NCI-H2196 (cell line): ENCODE results near the gene SLC11A1.

Experiments used
- DNase-seq: peaks from one replicate; lab custom pipeline; 2025; ENCODE audit not compliant: unreplicated experiment; lab: John Stamatoyannopoulos, UW

The SLC11A1 gene

GRCh38 chr2:218404351-218405085, 22.4 kb downstream of the SLC11A1 start:
- no peak for DNase-seq

GRCh38 chr2:218405086-218405745, 23.1 kb downstream of the SLC11A1 start:
- no peak for DNase-seq

GRCh38 chr2:218405746-218406208, 23.7 kb downstream of the SLC11A1 start:
- DNase-seq: no peak

GRCh38 chr2:218406209-218406948, 24.3 kb downstream of the SLC11A1 start:
- DNase-seq: peak; percentile 94

- no peak for DNase-seq
These were observed 25.0 kb downstream of the SLC11A1 start for GRCh38 chr2:218406949-218407618.

GRCh38 chr2:218407717-218408116, 25.6 kb downstream of the SLC11A1 start:
- DNase-seq: no peak

- no peak for DNase-seq
These were observed 36.2 kb downstream of the SLC11A1 start for GRCh38 chr2:218418321-218418716.

- no peak for DNase-seq
These were observed 36.8 kb downstream of the SLC11A1 start, which contains the start of gene VIL1 for GRCh38 chr2:218418717-218419458. TSS of gene VIL1 (plus strand) at chr2:218419123. CDS start at chr2:218423779, 4,656 bp downstream.

GRCh38 chr2:218419630-218420216, 37.6 kb downstream of the SLC11A1 start:
- no peak for DNase-seq

- DNase-seq: no peak
These were observed 39.0 kb downstream of the SLC11A1 start for GRCh38 chr2:218421027-218421426.

- DNase-seq: no peak
These were observed 40.5 kb downstream of the SLC11A1 start for GRCh38 chr2:218422403-218423086.

GRCh38 chr2:218423584-218423983, 41.5 kb downstream of the SLC11A1 start:
- no peak for DNase-seq

GRCh38 chr2:218425531-218425930, 43.5 kb downstream of the SLC11A1 start:
- DNase-seq: no peak

GRCh38 chr2:218427741-218428140, 45.7 kb downstream of the SLC11A1 start:
- no peak for DNase-seq

- DNase-seq: no peak
These were observed 46.9 kb downstream of the SLC11A1 start for GRCh38 chr2:218428846-218429558.

- DNase-seq: no peak
These were observed 48.0 kb downstream of the SLC11A1 start for GRCh38 chr2:218429911-218430692.

GRCh38 chr2:218430721-218431120, 48.6 kb downstream of the SLC11A1 start:
- DNase-seq: no peak

GRCh38 chr2:218431878-218432277, 49.8 kb downstream of the SLC11A1 start:
- no peak for DNase-seq
